NCI-H1092 (cell line): ENCODE measurements around the gene GRAPL.
"Not testable (repeated sequence)": the region's sequence is repeated elsewhere in the genome, so short reads cannot be mapped to it uniquely, and the experiment has no call there.

Experiments used
- DNase-seq: peaks from one replicate; lab custom pipeline; 2025; lab: John Stamatoyannopoulos, UW

Gene GRAPL

GRCh38 chr17:19136605-19137004 lies 9.2 kb downstream of the GRAPL start:
- DNase-seq, result not testable (repeated sequence)

- not testable (repeated sequence) for DNase-seq
Observed at GRCh38 chr17:19137959-19138358, 10.6 kb downstream of the GRAPL start.

GRCh38 chr17:19141366-19142155 lies 14.2 kb downstream of the GRAPL start:
- not testable (repeated sequence) for DNase-seq

GRCh38 chr17:19142419-19142818 lies 15.0 kb downstream of the GRAPL start:
- not testable (repeated sequence) for DNase-seq

- not testable (repeated sequence) for DNase-seq
Observed at GRCh38 chr17:19143097-19143777, 15.8 kb downstream of the GRAPL start.

GRCh38 chr17:19144373-19144772 lies 17.0 kb downstream of the GRAPL start:
- DNase-seq, result not testable (repeated sequence)

GRCh38 chr17:19145471-19145870 lies 18.1 kb downstream of the GRAPL start:
- not testable (repeated sequence) for DNase-seq

GRCh38 chr17:19150678-19151615 lies 23.6 kb downstream of the GRAPL start:
- DNase-seq, result not testable (repeated sequence)

- DNase-seq, result not testable (repeated sequence)
Observed at GRCh38 chr17:19157628-19158027, 30.2 kb downstream of the GRAPL start.

GRCh38 chr17:19158478-19158877 lies 31.1 kb downstream of the GRAPL start:
- not testable (repeated sequence) for DNase-seq

GRCh38 chr17:19158938-19159337 lies 31.5 kb downstream of the GRAPL start:
- not testable (repeated sequence) for DNase-seq

GRCh38 chr17:19161308-19162107 lies 34.1 kb downstream of the GRAPL start:
- DNase-seq, result not testable (repeated sequence)

GRCh38 chr17:19162384-19163216 lies 35.2 kb downstream of the GRAPL start:
- not testable (repeated sequence) for DNase-seq

- DNase-seq, result not testable (repeated sequence)
Observed at GRCh38 chr17:19174422-19174821, 47.0 kb downstream of the GRAPL start.

GRCh38 chr17:19175410-19175809 lies 48.0 kb downstream of the GRAPL start:
- not testable (repeated sequence) for DNase-seq

GRCh38 chr17:19181040-19181875 lies 53.9 kb downstream of the GRAPL start:
- DNase-seq, result not testable (repeated sequence)

- not testable (repeated sequence) for DNase-seq
Observed at GRCh38 chr17:19187883-19188869, 60.8 kb downstream of the GRAPL start.
